Posterior vena cava (tissue), 2 donors: ENCODE results near the gene NLGN1. TPM values are rescaled to one million over a fixed set of nuclear protein-coding genes. Genes with fewer than 3 reads are reported as not detected.

Experiments
- DNase-seq: peaks from one replicate; pipeline ENCODE4 v3.0.0-alpha.2; 2020; ENCODE audit warnings: low spot score
- intact Hi-C, 2 donors: fragments of 100-400 bp; cut with DNase I; formaldehyde crosslinking; loops; one replicate each; pipeline versions ENCODE4 v1.14.1 to v1.14.2; 2022 to 2023
- total RNA-seq, 2 donors: library from RNA; stranded (reverse); fragmentation: NEBNext Ultra II Directional; extraction: Animal tissue kit (Norgen Biotek cat#: 25700); gene quantifications; one replicate each; pipeline ENCODE4 v1.2.1, GENCODE V29; 2021
- donor health status: DM: yes; HTN: yes; CAD: no.
- donor health status: DM: yes; HTN: yes; CAD: no.

Gene NLGN1
- total RNA-seq, 2 donors from 2014 or later: 11.5 to 14.5 TPM

DNA sequence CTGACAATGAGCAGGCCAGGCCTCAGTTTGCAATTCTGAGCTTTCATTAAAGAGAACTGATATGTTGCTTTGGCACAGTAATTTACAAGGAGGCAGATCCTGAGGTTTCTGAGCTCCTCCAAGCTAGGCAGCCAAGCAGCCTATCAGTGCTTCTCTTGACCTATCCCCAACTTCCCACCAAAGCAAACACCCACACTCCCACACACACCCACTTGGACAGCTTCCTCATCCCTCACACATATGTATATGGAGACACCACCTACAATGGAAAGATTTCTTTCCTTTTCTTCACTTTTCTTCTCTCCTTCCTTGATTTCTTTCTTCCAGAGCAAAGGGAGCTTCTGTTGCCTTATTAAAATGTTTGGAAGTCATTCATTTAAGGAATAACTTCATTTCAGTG, 217.0 kb downstream of the NLGN1 start:
- intact Hi-C loops: no loop called here
- no peak for DNase-seq

DNA sequence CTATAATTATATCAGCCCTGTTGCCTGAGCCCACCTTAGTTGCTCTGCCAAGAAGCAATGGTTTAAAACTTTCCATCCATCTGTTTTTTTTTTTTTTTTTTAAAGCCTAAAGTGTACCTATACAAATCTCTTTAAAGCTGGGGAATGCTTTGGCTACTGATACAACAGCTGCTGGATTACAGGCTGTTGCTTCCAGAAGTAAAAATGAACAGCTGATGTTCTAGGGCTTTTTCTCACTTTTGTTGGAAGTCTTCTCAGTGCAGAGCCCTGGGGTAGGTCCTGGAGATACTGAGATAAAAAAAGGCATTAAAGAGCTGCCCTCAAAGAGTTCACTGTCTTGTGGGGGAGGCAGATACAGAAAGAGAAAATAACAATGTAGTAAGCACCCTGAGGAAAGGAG, 218.1 kb downstream of the NLGN1 start:
- intact Hi-C loops: no loop called here
- DNase-seq: no peak

- DNase-seq: no peak
- intact Hi-C loops: no loop called here
Measured at GRCh38 chr3:173617490-173617889, 219.9 kb downstream of the NLGN1 start.

GRCh38 chr3:173618148-173618547, 220.6 kb downstream of the NLGN1 start:
- intact Hi-C loops: no loop called here
- no peak for DNase-seq

- intact Hi-C loops: no loop called here
- no peak for DNase-seq
Measured at GRCh38 chr3:173618703-173619102, 221.2 kb downstream of the NLGN1 start.

GRCh38 chr3:173622166-173622565, 224.6 kb downstream of the NLGN1 start:
- DNase-seq: no peak

DNA sequence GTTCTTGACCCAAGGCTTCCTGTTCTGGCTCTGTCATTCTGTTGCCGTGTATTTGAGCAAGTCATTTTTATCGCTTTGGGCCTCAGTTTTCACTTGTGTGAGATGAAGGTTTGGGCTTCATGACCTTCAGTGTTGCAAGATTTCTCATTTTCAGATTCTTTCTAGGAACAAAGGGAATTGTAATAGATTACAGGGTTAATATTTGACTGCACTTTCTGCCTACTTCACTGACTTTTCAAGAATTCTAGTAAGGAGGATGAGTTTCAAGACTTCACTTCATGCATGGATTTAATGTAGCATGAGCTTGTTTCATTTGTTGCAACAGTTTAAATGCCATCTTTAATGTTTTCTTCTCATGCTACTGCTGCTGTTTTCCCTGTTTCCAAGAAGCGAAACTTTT, 226.5 kb downstream of the NLGN1 start:
- intact Hi-C loops: no loop called here
- no peak for DNase-seq

More at GRCh38 chr3:173622166-173622565, 224.6 kb downstream of the NLGN1 start:
- intact Hi-C loops: no loop called here

- intact Hi-C loops: no loop called here
- DNase-seq: no peak
Measured at GRCh38 chr3:173630849-173631248, 233.3 kb downstream of the NLGN1 start.

DNA sequence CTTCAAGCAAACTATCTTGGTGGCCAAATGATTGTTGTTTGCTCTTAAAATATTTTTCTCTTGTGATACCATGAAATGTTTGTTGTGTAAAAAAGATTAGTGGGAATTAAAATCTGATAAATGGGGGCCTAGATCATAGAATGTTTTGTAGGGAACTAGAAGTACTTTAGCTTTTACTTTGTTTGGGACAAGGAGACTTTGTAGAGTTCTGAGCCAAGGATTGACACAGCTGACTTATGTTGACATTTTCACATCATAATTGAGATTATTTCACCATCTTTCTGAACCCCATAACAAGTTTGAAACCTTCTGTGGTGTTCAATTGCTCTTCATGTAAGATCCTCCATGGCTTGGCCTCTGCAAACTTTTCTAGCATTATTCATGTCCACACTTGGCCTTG, 235.4 kb downstream of the NLGN1 start:
- DNase-seq: no peak
- intact Hi-C loops: no loop called here

DNA sequence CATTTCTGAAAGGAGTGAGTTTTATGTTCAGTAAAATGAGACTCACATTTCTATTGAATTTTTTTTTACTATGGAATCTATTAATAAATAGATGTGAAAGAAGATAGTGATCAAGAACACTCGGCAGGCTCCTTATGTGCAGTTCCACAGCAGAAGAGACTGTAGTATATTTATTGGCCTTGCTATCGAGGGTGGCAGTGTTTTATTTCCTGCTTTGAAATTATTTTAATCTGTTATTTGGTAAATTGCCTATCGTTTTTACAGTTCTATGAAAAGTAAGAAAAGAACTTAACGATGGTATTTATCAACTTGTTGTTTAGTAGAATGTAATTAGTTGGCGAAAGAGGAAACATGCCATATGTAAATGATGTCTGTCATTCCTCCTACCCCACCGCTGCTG, 238.3 kb downstream of the NLGN1 start:
- intact Hi-C loops: no loop called here
- DNase-seq: no peak

- no peak for DNase-seq
- intact Hi-C loops: no loop called here
Measured at GRCh38 chr3:173639098-173639497, 241.6 kb downstream of the NLGN1 start.

DNA sequence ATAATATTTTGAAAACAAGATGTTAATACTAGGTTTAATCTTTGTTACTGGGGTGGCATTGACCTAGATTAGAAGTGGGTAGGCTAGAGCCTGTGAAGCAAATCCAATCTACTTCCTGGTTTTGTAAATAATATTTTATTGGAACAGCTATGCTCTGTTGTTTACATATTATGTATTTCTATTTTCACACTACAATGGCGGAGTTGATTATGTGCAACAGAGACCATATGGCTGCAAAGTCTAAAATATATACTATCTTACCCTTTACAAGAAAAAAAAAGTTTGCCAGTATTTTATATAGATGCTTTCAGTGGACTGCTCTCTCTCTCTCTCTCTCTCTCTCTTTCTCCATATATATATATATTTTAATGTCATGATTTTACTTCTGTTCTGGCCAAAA, 244.2 kb downstream of the NLGN1 start:
- no peak for DNase-seq

GRCh38 chr3:173644086-173645082, 246.8 kb downstream of the NLGN1 start:
- intact Hi-C loops: no loop called here
- DNase-seq: no peak

More for the DNA sequence above, 244.2 kb downstream of the NLGN1 start:
- intact Hi-C loops: no loop called here

- no peak for DNase-seq
- intact Hi-C loops: no loop called here
Measured at GRCh38 chr3:173650596-173650995, 253.1 kb downstream of the NLGN1 start.

GRCh38 chr3:173652093-173652492, 254.5 kb downstream of the NLGN1 start:
- intact Hi-C loops: no loop called here
- DNase-seq: no peak

- intact Hi-C loops: no loop called here
- no peak for DNase-seq
Measured at GRCh38 chr3:173653781-173654180, 256.2 kb downstream of the NLGN1 start.

DNA sequence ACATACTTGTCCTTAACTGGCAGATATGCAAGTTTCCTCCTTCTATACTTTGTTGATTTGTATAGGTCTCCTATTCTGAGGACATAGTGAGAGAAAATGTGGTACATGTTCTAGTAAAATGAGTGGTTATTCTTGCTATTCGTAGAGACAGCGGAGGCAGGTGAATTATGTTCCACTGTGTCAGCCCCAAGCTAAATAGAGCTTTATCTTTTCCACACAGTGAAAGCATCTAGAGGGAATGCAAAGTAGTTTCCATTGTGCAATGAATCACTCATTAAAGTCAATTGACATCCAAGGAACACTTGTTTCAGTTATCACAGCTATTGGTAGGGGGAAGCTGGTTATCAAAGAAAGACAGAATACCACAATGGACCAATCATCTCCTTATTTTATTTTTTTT, 262.4 kb downstream of the NLGN1 start:
- DNase-seq: no peak
- intact Hi-C loops: no loop called here

GRCh38 chr3:173660645-173661299, 263.2 kb downstream of the NLGN1 start:
- DNase-seq: no peak
- intact Hi-C loops: no loop called here

- no peak for DNase-seq
- intact Hi-C loops: no loop called here
Measured at GRCh38 chr3:173663696-173664111, 266.2 kb downstream of the NLGN1 start.

- DNase-seq: no peak
- intact Hi-C loops: no loop called here
Measured at GRCh38 chr3:173676094-173676493, 278.6 kb downstream of the NLGN1 start.
